NT2/D1 (cell line): ENCODE data around the gene LAIR2.

Experiments used
- YY1 ChIP-seq: IDR thresholded peaks from 2 replicates; pipeline ENCODE4 v1.6.1; 2011; ENCODE audit not compliant: insufficient read length, insufficient read depth
- ZNF274 ChIP-seq: IDR thresholded peaks from 2 replicates; pipeline ENCODE4 v1.6.1; 2011; ENCODE audit warnings: mild to moderate bottlenecking, low read depth, low read length

GRCh38 chr19:54473892-54474372, 28.7 kb upstream of the LAIR2 start:
- TF ChIP-seq YY1: no peak
- TF ChIP-seq ZNF274: no peak
